Keratinocyte (primary cell): Measurements from ENCODE around the gene GALNT3. TPM values are rescaled to one million over a fixed set of nuclear protein-coding genes. Genes with fewer than 3 reads are reported as not detected.

ENCODE experiments used
- DNase-seq: peaks from one replicate; pipeline ENCODE4 v3.0.0-alpha.2; 2011; ENCODE audit warnings: low read depth, missing footprints, low spot score
- FAIRE-seq: peaks from 2 replicates; lab custom pipeline; 2011; peaks lifted over from hg19 to GRCh38; lab: Jason Lieb, UNC
- H2AFZ ChIP-seq: 2 replicates; pipeline ENCODE4 v1.6.0; 2012; ENCODE audit warnings: low read length, control low read depth, inconsistent platforms; ENCODE audit not compliant: control insufficient read depth
- H3K27ac ChIP-seq: 2 replicates; pipeline ENCODE4 v1.5.1; 2011; ENCODE audit warnings: low read length; ENCODE audit not compliant: control insufficient read depth, insufficient read depth
- H3K27me3 ChIP-seq: 3 replicates; pipeline ENCODE4 v1.6.0; 2011; ENCODE audit warnings: low read length; ENCODE audit not compliant: control insufficient read depth, insufficient read depth; ENCODE audit errors: extremely low read depth
- H3K36me3 ChIP-seq, 2 experiments: 2 replicates in 1 of 2; 3 replicates in 1 of 2; pipeline ENCODE4 v1.5.1; 2011; ENCODE audit warnings: low read length in 2 of 2, mild to moderate bottlenecking in 1 of 2; ENCODE audit not compliant: control insufficient read depth in 2 of 2, insufficient read depth in 2 of 2; ENCODE audit errors: extremely low read depth in 1 of 2
- H3K4me1 ChIP-seq: 3 replicates; pipeline ENCODE4 v1.5.1; 2011; ENCODE audit warnings: low read length; ENCODE audit not compliant: control insufficient read depth, insufficient read depth; ENCODE audit errors: extremely low read depth
- H3K4me2 ChIP-seq: 3 replicates; pipeline ENCODE4 v1.6.0; 2011; ENCODE audit warnings: low read depth, low read length; ENCODE audit not compliant: control insufficient read depth, insufficient read depth; ENCODE audit errors: extremely low read depth
- H3K4me3 ChIP-seq, 3 experiments: fragments of 200-600 bp in 1 of 3; sonication (generic) in 1 of 3; 2 replicates in 2 of 3; 3 replicates in 1 of 3; pipeline ENCODE4 v1.5.1; 2011 to 2016; ENCODE audit warnings: low read length in 3 of 3, mild to moderate bottlenecking in 3 of 3, control low read depth in 2 of 3, inconsistent platforms in 1 of 3, low read depth in 1 of 3, mixed read lengths in 1 of 3, mixed run types in 1 of 3, moderate library complexity in 1 of 3; ENCODE audit not compliant: control insufficient read depth in 2 of 3, insufficient read depth in 2 of 3; ENCODE audit errors: extremely low read depth in 1 of 3
- H3K79me2 ChIP-seq: 2 replicates; pipeline ENCODE4 v1.6.0; 2012; ENCODE audit warnings: low read length; ENCODE audit not compliant: control insufficient read depth, insufficient read depth
- H3K9ac ChIP-seq: 3 replicates; pipeline ENCODE4 v1.6.0; 2011; ENCODE audit warnings: low read length; ENCODE audit not compliant: control insufficient read depth, insufficient read depth; ENCODE audit errors: extremely low read depth
- H3K9me1 ChIP-seq: 3 replicates; pipeline ENCODE4 v1.6.0; 2011; ENCODE audit warnings: low read length; ENCODE audit not compliant: control insufficient read depth, insufficient read depth; ENCODE audit errors: extremely low read depth
- H3K9me3 ChIP-seq: 2 replicates; pipeline ENCODE4 v1.5.1; 2012; ENCODE audit warnings: low read depth, low read length; ENCODE audit not compliant: control insufficient read depth
- H4K20me1 ChIP-seq: 3 replicates; pipeline ENCODE4 v1.6.0; 2011; ENCODE audit warnings: low read length; ENCODE audit not compliant: control insufficient read depth, insufficient read depth; ENCODE audit errors: extremely low read depth
- CTCF ChIP-seq, 3 experiments: IDR thresholded peaks in 1 of 3; conservative IDR thresholded peaks in 1 of 3; optimal IDR thresholded peaks in 1 of 3; 2 replicates in 2 of 3; 3 replicates in 1 of 3; pipeline versions ENCODE3 to v1.5.1; 2011; ENCODE audit warnings: low read length in 3 of 3, mild to moderate bottlenecking in 3 of 3, moderate library complexity in 2 of 3, control low read depth in 1 of 3, inconsistent platforms in 1 of 3; ENCODE audit not compliant: insufficient read depth in 2 of 3; ENCODE audit errors: extremely low read depth in 1 of 3
- EZH2 ChIP-seq: IDR thresholded peaks from one replicate; pipeline ENCODE4 v1.6.1; 2012; ENCODE audit warnings: inconsistent platforms, mild to moderate bottlenecking, low read length, moderate library complexity
- dilution Hi-C: fragments of 300-500 bp; cut with MboI; formaldehyde crosslinking; loops from one replicate; pipeline ENCODE4 v1.7.0; 2020; ENCODE audit warnings: low sequenced_read_pairs; ENCODE audit not compliant: extremely low pct_ligation_motif_present
- polyA plus RNA-seq, 5 experiments: library from polyadenylated mRNA; depleted of rRNA in 3 of 5; stranded (reverse) in 3 of 5; stranded (forward) in 1 of 5; unstranded in 1 of 5; fragments of >200 nt; gene quantifications; 1 replicate in 1 of 5; 2 replicates in 3 of 5; 3 replicates in 1 of 5; pipeline versions ENCODE4 v1.2.1 to v1.2.3, GENCODE V29; 2011 to 2012; ENCODE audit warnings: missing spikeins in 2 of 5, low read depth in 1 of 5, low replicate concordance in 1 of 5

The GALNT3 gene
- polyA plus RNA-seq, 1 donor (not counting 4 experiments of a cell fraction or from before 2014, with no cell fraction given) = 70.3 TPM

DNA sequence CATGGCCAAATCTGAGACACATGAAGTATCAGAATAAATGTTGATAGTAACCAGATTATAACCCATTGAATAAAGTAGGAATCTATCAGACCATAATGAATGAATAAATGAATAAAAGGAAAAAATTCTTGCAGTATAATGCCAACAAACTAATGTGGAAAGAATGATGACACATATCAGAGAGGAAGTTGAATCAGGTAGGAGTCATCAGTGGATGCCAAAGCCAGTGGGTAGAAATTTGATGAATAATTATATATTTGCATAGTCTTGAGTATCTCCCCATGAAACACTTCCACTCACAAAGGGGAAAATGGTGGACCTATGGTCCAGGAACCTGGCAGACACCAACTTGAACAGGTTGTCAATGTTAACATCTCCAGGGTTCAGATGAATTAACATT is 68.6 kb downstream of the GALNT3 start:
- peak; percentile 81 for FAIRE-seq
- H3K4me2 ChIP-seq = peak overlapping the region; percentile 61

GRCh38 chr2:165720511-165720910 is 73.5 kb downstream of the GALNT3 start:
- H3K79me2 ChIP-seq = no peaks in the 10 kb centered on the region
- no peak overlapping the region for H3K4me2 ChIP-seq
- no peak overlapping the region for H3K27ac ChIP-seq
- DNase-seq (no peak), FAIRE-seq (no peak)
- no peak for TF ChIP-seq CTCF (optimal IDR thresholded peaks at IDR 0.05 in 1 of 3, IDR thresholded peaks at IDR 0.05 in 1 of 3, conservative IDR thresholded peaks at IDR 0.05 in 1 of 3; ENCODE audit: extremely low read depth in 1 of 3, insufficient read depth in 2 of 3, low read length in 3 of 3)
- TF ChIP-seq EZH2 = no peak
- dilution Hi-C loops = no loop called here
- H3K36me3 ChIP-seq = no peaks in the 10 kb centered on the region
- H3K27me3 ChIP-seq = no peaks in the 10 kb centered on the region
- H4K20me1 ChIP-seq = no peaks in the 10 kb centered on the region
- no peaks in the 10 kb centered on the region for H3K9me1 ChIP-seq
- no peak overlapping the region for H3K4me3 ChIP-seq
- peak overlapping the region; percentile 0 for H2AFZ ChIP-seq
- H3K4me1 ChIP-seq = peaks cover 6% of the 10 kb centered on the region
- H3K9me3 ChIP-seq = no peaks in the 10 kb centered on the region
- H3K9ac ChIP-seq = no peak overlapping the region

More for the DNA sequence above, 68.6 kb downstream of the GALNT3 start:
- H3K4me3 ChIP-seq = no peak overlapping the region
- H3K79me2 ChIP-seq = no peaks in the 10 kb centered on the region
- TF ChIP-seq CTCF (optimal IDR thresholded peaks at IDR 0.05 in 1 of 3, IDR thresholded peaks at IDR 0.05 in 1 of 3, conservative IDR thresholded peaks at IDR 0.05 in 1 of 3; ENCODE audit: extremely low read depth in 1 of 3, insufficient read depth in 2 of 3, low read length in 3 of 3) = no peak
- no peak for TF ChIP-seq EZH2
- H3K9ac ChIP-seq = no peak overlapping the region
- H3K36me3 ChIP-seq = no peaks in the 10 kb centered on the region
- no peaks in the 10 kb centered on the region for H4K20me1 ChIP-seq
- H3K27me3 ChIP-seq = no peaks in the 10 kb centered on the region
- H3K27ac ChIP-seq = peak overlapping the region; percentile 37
- no peaks in the 10 kb centered on the region for H3K9me1 ChIP-seq
- peaks cover 2% of the 10 kb centered on the region for H3K9me3 ChIP-seq
- dilution Hi-C loops = no loop called here
- peak; percentile 19 for DNase-seq
- peaks cover 11% of the 10 kb centered on the region for H3K4me1 ChIP-seq
- H2AFZ ChIP-seq = peak overlapping the region; percentile 71
